SK-N-SH (cell line): ENCODE measurements around the gene EIF3K. TPM values are rescaled to one million over a fixed set of nuclear protein-coding genes. Genes with fewer than 3 reads are reported as not detected.

Source experiments
- CTCF ChIA-PET: fragments of 300-600, 350-600 bp; formaldehyde crosslinking; extraction: SDS; loops from one replicate; lab custom pipeline; 2021; lab: Yijun Ruan, JAX
- POLR2A ChIA-PET: fragments of 350-600 bp; sonication (Branson Sonifier 250); formaldehyde crosslinking; extraction: SDS; loops from one replicate; lab custom pipeline; 2020; ENCODE audit warnings: antibody characterized with exemption, inconsistent platforms; lab: Yijun Ruan, JAX
- DNase-seq: peaks from one replicate; pipeline ENCODE4 v3.0.0; 2012
- H2AFZ ChIP-seq: fragments of 200-600 bp; sonication (generic); 2 replicates; pipeline ENCODE4 v1.8.1; 2016; ENCODE audit warnings: antibody characterized with exemption, mild to moderate bottlenecking, low read depth
- H3F3A ChIP-seq: fragments of 200-600 bp; sonication (generic); replicated peaks from 2 replicates; pipeline ENCODE3; 2016; ENCODE audit warnings: antibody characterized with exemption, mild to moderate bottlenecking; ENCODE audit not compliant: insufficient read depth
- H3K27ac ChIP-seq, 2 experiments: fragments of 200-500 bp in 1 of 2; fragments of 200-600 bp in 1 of 2; sonication (Bioruptor generic) in 1 of 2; sonication (generic), shearing (Covaris generic) in 1 of 2; 2 replicates each; pipeline versions ENCODE4 v1.5.1 to v1.6.1; 2014 to 2016; ENCODE audit warnings: low read depth in 2 of 2, inconsistent platforms in 1 of 2, low read length in 1 of 2, mild to moderate bottlenecking in 1 of 2, mixed read lengths in 1 of 2
- H3K27me3 ChIP-seq: fragments of 200-600 bp; sonication (generic), shearing (Covaris generic); 2 replicates; pipeline ENCODE4 v1.6.1; 2016; ENCODE audit warnings: mixed run types; ENCODE audit not compliant: insufficient read depth
- H3K36me3 ChIP-seq, 2 experiments: fragments of 200-500 bp in 1 of 2; fragments of 200-600 bp in 1 of 2; sonication (Bioruptor generic) in 1 of 2; sonication (generic) in 1 of 2; replicated peaks in 1 of 2; 2 replicates each; pipeline versions ENCODE3 to v1.5.1; 2014 to 2016; ENCODE audit warnings: low read length in 1 of 2, mild to moderate bottlenecking in 1 of 2; ENCODE audit not compliant: insufficient read depth in 2 of 2, control insufficient read depth in 1 of 2
- H3K4me1 ChIP-seq, 2 experiments: fragments of 200-500 bp in 1 of 2; fragments of 200-600 bp in 1 of 2; sonication (Bioruptor generic) in 1 of 2; sonication (generic), shearing (Covaris generic) in 1 of 2; 2 replicates each; pipeline versions ENCODE4 v1.5.1 to v1.6.1; 2014 to 2016; ENCODE audit warnings: low read depth in 1 of 2, low read length in 1 of 2, mixed run types in 1 of 2; ENCODE audit not compliant: insufficient read depth in 2 of 2, control insufficient read depth in 1 of 2
- H3K4me2 ChIP-seq: fragments of 200-600 bp; sonication (generic), shearing (Covaris generic); 2 replicates; pipeline ENCODE4 v1.6.1; 2017; ENCODE audit warnings: mixed run types
- H3K4me3 ChIP-seq, 2 experiments: fragments of 200-500 bp in 1 of 2; fragments of 200-600 bp in 1 of 2; sonication (Bioruptor generic) in 1 of 2; sonication (generic), shearing (Covaris generic) in 1 of 2; 2 replicates each; pipeline versions ENCODE4 v1.5.1 to v1.8.1; 2014 to 2016; ENCODE audit warnings: low read depth in 2 of 2, inconsistent platforms in 1 of 2, low read length in 1 of 2, mild to moderate bottlenecking in 1 of 2, mixed read lengths in 1 of 2, moderate library complexity in 1 of 2
- H3K79me2 ChIP-seq: fragments of 200-600 bp; sonication (generic); 2 replicates; pipeline ENCODE4 v1.8.1; 2017; ENCODE audit warnings: mild to moderate bottlenecking; ENCODE audit not compliant: insufficient read depth
- H3K9ac ChIP-seq: fragments of 200-600 bp; sonication (generic); 2 replicates; pipeline ENCODE4 v1.6.1; 2017; ENCODE audit warnings: mixed run types
- H3K9me2 ChIP-seq: fragments of 200-600 bp; sonication (generic); 2 replicates; pipeline ENCODE4 v1.6.1; 2017; ENCODE audit warnings: mixed run types
- H3K9me3 ChIP-seq: fragments of 200-600 bp; sonication (generic); 2 replicates; pipeline ENCODE4 v1.6.1; 2017; ENCODE audit warnings: mixed run types, mild to moderate bottlenecking, moderate library complexity
- H4K20me1 ChIP-seq: fragments of 200-600 bp; sonication (generic); 2 replicates; pipeline ENCODE4 v1.6.1; 2017; ENCODE audit warnings: mild to moderate bottlenecking, mixed run types; ENCODE audit not compliant: insufficient read depth
- EP300 ChIP-seq, 2 experiments: IDR thresholded peaks; 2 replicates each; pipeline versions ENCODE4 v1.4.0 to v1.6.1; 2012; ENCODE audit warnings: borderline replicate concordance in 1 of 2, low read depth in 1 of 2, low read length in 1 of 2
- FOSL2 ChIP-seq: IDR thresholded peaks from 2 replicates; pipeline ENCODE4 v1.4.0; 2012; ENCODE audit warnings: low read depth, mild to moderate bottlenecking, moderate library complexity, borderline replicate concordance
- FOXM1 ChIP-seq: IDR thresholded peaks from 2 replicates; pipeline ENCODE4 v1.4.0; 2012; ENCODE audit warnings: low read depth, mild to moderate bottlenecking
- GATA2 ChIP-seq: sonication (generic); formaldehyde crosslinking; IDR thresholded peaks from 2 replicates; pipeline ENCODE4 v1.5.0; 2020; ENCODE audit warnings: mild to moderate bottlenecking, missing genetic modification reagents
- JUND ChIP-seq: IDR thresholded peaks from 2 replicates; pipeline ENCODE4 v1.4.0; 2012
- MEF2A ChIP-seq: IDR thresholded peaks from 2 replicates; pipeline ENCODE4 v1.4.0; 2012; ENCODE audit warnings: low read depth, borderline replicate concordance
- MXI1 ChIP-seq: IDR thresholded peaks from 2 replicates; pipeline ENCODE4 v1.6.1; 2012; ENCODE audit warnings: mild to moderate bottlenecking, low read depth, low read length, improper control_type of control experiment
- NFIC ChIP-seq: IDR thresholded peaks from 2 replicates; pipeline ENCODE4 v1.4.0; 2012; ENCODE audit warnings: borderline replicate concordance
- NRF1 ChIP-seq: IDR thresholded peaks from 2 replicates; pipeline ENCODE4 v1.6.1; 2012; ENCODE audit warnings: low read depth, mild to moderate bottlenecking, low read length
- REST ChIP-seq: IDR thresholded peaks from 2 replicates; pipeline ENCODE4 v1.6.1; 2012; ENCODE audit warnings: mild to moderate bottlenecking, low read depth, low read length, moderate library complexity
- RFX5 ChIP-seq: IDR thresholded peaks from 2 replicates; pipeline ENCODE4 v1.6.1; 2012; ENCODE audit warnings: mild to moderate bottlenecking, improper control_type of control experiment, low read length
- TCF12 ChIP-seq: IDR thresholded peaks from 2 replicates; pipeline ENCODE4 v1.4.0; 2012
- YY1 ChIP-seq: IDR thresholded peaks from 2 replicates; pipeline ENCODE4 v1.4.0; 2012; ENCODE audit warnings: low read depth, mild to moderate bottlenecking
- ZBTB33 ChIP-seq: IDR thresholded peaks from 2 replicates; pipeline ENCODE4 v1.4.0; 2012; ENCODE audit warnings: low read depth, borderline replicate concordance
- WGBS: methylation state at CpG from one replicate; pipeline ENCODE4 v1.1.6; 2017; ENCODE audit warnings: low lambda C conversion rate; 5-methylcytosine and 5-hydroxymethylcytosine counted together
- polyA plus RNA-seq, 3 experiments: library from polyadenylated mRNA; depleted of rRNA; stranded (reverse); fragments of >200 nt; gene quantifications; 2 replicates each; pipeline ENCODE4 v1.2.3, GENCODE V29; 2012
- TF ChIP-seq, protein P1 (sequence below): IDR thresholded peaks from 2 replicates; pipeline ENCODE4; 2012

The EIF3K gene
- polyA plus RNA-seq, 1 of the 3 experiments (the other 2 are of a cell fraction), result 484 TPM

DNA sequence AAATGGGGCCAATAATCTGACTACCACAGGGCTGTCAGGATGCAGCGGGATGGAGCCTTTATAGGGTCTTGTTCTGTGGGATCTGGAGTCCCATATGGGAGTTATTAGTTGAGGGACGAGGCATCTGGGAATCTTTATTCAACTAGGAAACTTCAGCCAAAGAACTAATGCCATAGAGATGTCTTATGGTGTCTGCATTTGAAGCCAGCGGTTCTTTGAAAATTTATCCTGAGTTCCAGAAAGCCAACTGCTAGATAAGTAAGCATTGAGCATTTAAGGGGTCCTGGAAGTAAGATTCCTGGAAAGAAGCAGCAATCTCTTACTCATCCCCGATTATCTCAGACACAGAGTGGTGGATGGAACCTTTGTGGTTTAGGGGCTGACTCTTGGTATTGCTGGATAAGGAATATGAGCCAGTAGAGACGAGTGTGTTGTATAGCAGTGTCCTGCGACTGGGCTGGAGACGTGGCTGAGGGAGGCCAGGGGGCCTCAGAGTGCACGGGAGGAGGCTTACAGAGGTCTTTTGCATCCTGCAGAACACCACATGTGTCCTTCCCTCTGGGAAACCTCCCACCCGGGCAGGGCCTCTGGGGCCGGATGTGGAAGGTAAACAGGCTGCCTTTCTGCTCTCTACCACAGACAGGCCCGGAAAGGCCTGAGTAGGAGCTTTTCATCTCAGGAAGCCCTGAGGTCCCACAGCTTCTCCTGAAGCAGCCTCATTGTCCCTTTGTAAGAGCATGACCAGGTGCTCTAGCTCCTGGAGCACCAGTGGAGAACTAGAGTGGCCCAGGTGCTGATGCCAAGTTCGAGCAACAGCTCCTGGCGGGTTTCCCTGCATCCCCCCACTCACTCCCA lies 57.3 kb downstream of the EIF3K start:
- POLR2A ChIA-PET, result no interaction called here
- no peak for DNase-seq
- H4K20me1 ChIP-seq, result peaks cover 79% of the 10 kb centered on the region
- no peaks in the 10 kb centered on the region for H3K9me3 ChIP-seq
- H2AFZ ChIP-seq, result no peak overlapping the region
- no peak overlapping the region for H3K9ac ChIP-seq
- no peaks in the 10 kb centered on the region for H3K9me2 ChIP-seq
- H3K27ac ChIP-seq, result peak overlapping the region; percentile 41 to 52
- peaks cover 33% of the 10 kb centered on the region for H3F3A ChIP-seq
- peak overlapping the region; percentile 31; the same call in 1 of the 2 replicates for H3K4me2 ChIP-seq
- no peak overlapping the region for H3K4me3 ChIP-seq
- H3K4me1 ChIP-seq, result peaks cover 10 to 31% of the 10 kb centered on the region in 2 experiments; a peak in 3 of 4 replicates
- CTCF ChIA-PET, result interaction anchor here (0.6 to 1.4 kb wide), 3 partner anchors 9 to 42 kb away, joined by 3 read pairs; no protein-coding TSS in a partner anchor
- peaks cover 5 to 27% of the 10 kb centered on the region in 2 experiments for H3K36me3 ChIP-seq
- H3K27me3 ChIP-seq, result no peaks in the 10 kb centered on the region
- 60% methylated on average over 10 of the region's 13 CpGs for WGBS
- TF ChIP-seq ZBTB33 (no peak), JUND (peak; percentile 29; the same call in 1 of the 2 replicates)
- peaks cover 97% of the 10 kb centered on the region for H3K79me2 ChIP-seq

- POLR2A ChIA-PET, result no interaction called here
- H3K79me2 ChIP-seq, result peaks cover 97% of the 10 kb centered on the region
- H3K27ac ChIP-seq, result peak overlapping the region in 1 of 2 experiments; percentile 52; a peak in 2 of 4 replicates
- 0 out of 2 replicates have a peak overlapping the region, but pooled peaks have one; percentile 31 for H3K4me2 ChIP-seq
- H3K27me3 ChIP-seq, result no peaks in the 10 kb centered on the region
- peaks cover 5 to 27% of the 10 kb centered on the region in 2 experiments for H3K36me3 ChIP-seq
- H3K4me3 ChIP-seq, result no peak overlapping the region
- H3K9me2 ChIP-seq, result no peaks in the 10 kb centered on the region
- no peak for DNase-seq
- CTCF ChIA-PET, result interaction anchor here (0.6 to 1.4 kb wide), 2 partner anchors 8 to 43 kb away, joined by 3 read pairs; no protein-coding TSS in a partner anchor
- H3K9ac ChIP-seq, result no peak overlapping the region
- WGBS, result 95% methylated on average over 11 of the region's 11 CpGs
- no peaks in the 10 kb centered on the region for H3K9me3 ChIP-seq
- peaks cover 13 to 35% of the 10 kb centered on the region in 2 experiments; a peak in 3 of 4 replicates for H3K4me1 ChIP-seq
- H2AFZ ChIP-seq, result no peak overlapping the region
- H4K20me1 ChIP-seq, result peaks cover 71% of the 10 kb centered on the region
- peaks cover 41% of the 10 kb centered on the region for H3F3A ChIP-seq
- no peak for TF ChIP-seq ZBTB33
- TF ChIP-seq NFIC, result no peak
- no peak for TF ChIP-seq MEF2A
- TF ChIP-seq TCF12, result no peak
- no peak for TF ChIP-seq YY1
- TF ChIP-seq, protein P1, sequence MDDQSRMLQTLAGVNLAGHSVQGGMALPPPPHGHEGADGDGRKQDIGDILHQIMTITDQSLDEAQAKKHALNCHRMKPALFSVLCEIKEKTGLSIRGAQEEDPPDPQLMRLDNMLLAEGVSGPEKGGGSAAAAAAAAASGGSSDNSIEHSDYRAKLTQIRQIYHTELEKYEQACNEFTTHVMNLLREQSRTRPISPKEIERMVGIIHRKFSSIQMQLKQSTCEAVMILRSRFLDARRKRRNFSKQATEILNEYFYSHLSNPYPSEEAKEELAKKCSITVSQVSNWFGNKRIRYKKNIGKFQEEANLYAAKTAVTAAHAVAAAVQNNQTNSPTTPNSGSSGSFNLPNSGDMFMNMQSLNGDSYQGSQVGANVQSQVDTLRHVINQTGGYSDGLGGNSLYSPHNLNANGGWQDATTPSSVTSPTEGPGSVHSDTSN, result no peak
- TF ChIP-seq RFX5, result no peak
- TF ChIP-seq FOXM1, result no peak
- TF ChIP-seq MXI1, result no peak
- TF ChIP-seq NRF1, result no peak
- no peak for TF ChIP-seq JUND
- TF ChIP-seq REST, result no peak
- no peak for TF ChIP-seq EP300 (IDR thresholded peaks at IDR 0.05; ENCODE audit: borderline replicate concordance in 1 of 2, low read depth in 1 of 2, low read length in 1 of 2)
- no peak for TF ChIP-seq GATA2
- no peak for TF ChIP-seq FOSL2
These were observed 58.1 kb downstream of the EIF3K start for GRCh38 chr19:38676878-38677646.
